Activated T-helper 2 cell treated with anti-CD3 and anti-CD28 coated beads, Interferon-gamma antibody, Interleukin-2, Interleukin-4, amounts not matched to agents 10 μg/mL and 5 μg/mL and 100 μg/mL, durations not matched to agents 14 hours and 24 hours and 36 hours (primary cell): ENCODE data around the gene GDF10. TPM values are rescaled to one million over a fixed set of nuclear protein-coding genes. Genes with fewer than 3 reads are reported as not detected.

ENCODE experiments used
- DNase-seq: peaks from one replicate; pipeline ENCODE4 v3.0.0; 2021; ENCODE audit warnings: low spot score
- H3K27ac Mint-ChIP-seq: one replicate; pipeline ENCODE4 v1.8.0; 2021; ENCODE audit warnings: mixed read lengths
- H3K27me3 Mint-ChIP-seq: one replicate; pipeline ENCODE4 v1.8.0; 2021; ENCODE audit warnings: low read depth, mixed read lengths
- H3K36me3 Mint-ChIP-seq: one replicate; pipeline ENCODE4 v1.8.0; 2021; ENCODE audit warnings: low read depth, mixed read lengths
- H3K4me1 Mint-ChIP-seq: one replicate; pipeline ENCODE4 v1.8.0; 2021; ENCODE audit warnings: low read depth, mixed read lengths
- H3K4me3 Mint-ChIP-seq: one replicate; pipeline ENCODE4 v1.8.0; 2021; ENCODE audit warnings: low read depth, mild to moderate bottlenecking, moderate library complexity, mixed read lengths
- H3K9me3 Mint-ChIP-seq: one replicate; pipeline ENCODE4 v1.8.0; 2021; ENCODE audit warnings: mixed read lengths
- intact Hi-C: fragments of 100-400 bp; cut with micrococcal nuclease; formaldehyde crosslinking; loops from one replicate; pipeline ENCODE4 v1.15.1; 2023
- total RNA-seq: library from RNA; stranded (reverse); gene quantifications from 2 replicates; pipeline ENCODE4 v1.2.3, GENCODE V29; 2022

GDF10 gene
- total RNA-seq, 1 donor from 2014 or later: 0.11 TPM

GRCh38 chr10:47362199-47362598 is 62.2 kb downstream of the GDF10 start:
- H3K4me1 Mint-ChIP-seq: peaks cover 2% of the 10 kb centered on the region
- no peaks in the 10 kb centered on the region for H3K27me3 Mint-ChIP-seq
- H3K27ac Mint-ChIP-seq: no peak overlapping the region
- intact Hi-C loops: no loop called here
- no peak for DNase-seq
- no peaks in the 10 kb centered on the region for H3K9me3 Mint-ChIP-seq
- H3K36me3 Mint-ChIP-seq: no peaks in the 10 kb centered on the region
- no peak overlapping the region for H3K4me3 Mint-ChIP-seq

Other genes starting within 250 kb of the GDF10 start
- gene GDF2, start 22.3 kb downstream of the GDF10 start, total RNA-seq: not detected in 2 replicates
- gene RBP3, start 48.2 kb downstream of the GDF10 start, total RNA-seq: not detected in 2 replicates
- 1.4 and 1.7 TPM in 2 replicates for gene ZNF488, start 84.1 kb downstream of the GDF10 start, total RNA-seq
- 7.0 and 7.5 TPM in 2 replicates for gene ANXA8, start 183.9 kb downstream of the GDF10 start, total RNA-seq
- not detected in 2 replicates for gene FAM25G, start 191.5 kb downstream of the GDF10 start, total RNA-seq
- 32.1 and 33.9 TPM in 2 replicates for gene AGAP9, start 223.4 kb downstream of the GDF10 start, total RNA-seq